ENCODE measurements around the gene LIFR.
A peak's percentile ranks its signal among the peaks of the same experiment; 100 is the strongest.

Gene LIFR

DNA sequence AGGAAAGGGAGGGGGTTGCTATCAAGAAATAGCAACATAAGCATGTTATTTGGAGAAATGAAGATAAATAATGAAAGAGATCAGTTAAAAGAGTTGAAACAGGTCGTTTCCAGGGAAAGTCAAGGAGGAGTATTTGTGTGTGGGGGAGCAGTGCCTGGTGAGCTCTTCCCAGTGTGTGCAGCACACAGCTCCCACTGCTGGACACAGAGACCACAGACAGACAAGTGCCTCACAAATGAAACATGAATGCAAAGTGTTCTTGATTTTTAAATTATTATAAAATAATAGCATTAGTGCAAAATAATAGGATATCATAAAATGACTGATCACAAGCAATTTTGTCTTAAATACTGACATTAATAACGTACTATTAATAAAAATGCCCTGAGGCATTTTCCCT is 40.8 kb downstream of the LIFR start:
- H3K27ac ChIP-seq: no peak overlapping the region
- TF ChIP-seq, protein P1, sequence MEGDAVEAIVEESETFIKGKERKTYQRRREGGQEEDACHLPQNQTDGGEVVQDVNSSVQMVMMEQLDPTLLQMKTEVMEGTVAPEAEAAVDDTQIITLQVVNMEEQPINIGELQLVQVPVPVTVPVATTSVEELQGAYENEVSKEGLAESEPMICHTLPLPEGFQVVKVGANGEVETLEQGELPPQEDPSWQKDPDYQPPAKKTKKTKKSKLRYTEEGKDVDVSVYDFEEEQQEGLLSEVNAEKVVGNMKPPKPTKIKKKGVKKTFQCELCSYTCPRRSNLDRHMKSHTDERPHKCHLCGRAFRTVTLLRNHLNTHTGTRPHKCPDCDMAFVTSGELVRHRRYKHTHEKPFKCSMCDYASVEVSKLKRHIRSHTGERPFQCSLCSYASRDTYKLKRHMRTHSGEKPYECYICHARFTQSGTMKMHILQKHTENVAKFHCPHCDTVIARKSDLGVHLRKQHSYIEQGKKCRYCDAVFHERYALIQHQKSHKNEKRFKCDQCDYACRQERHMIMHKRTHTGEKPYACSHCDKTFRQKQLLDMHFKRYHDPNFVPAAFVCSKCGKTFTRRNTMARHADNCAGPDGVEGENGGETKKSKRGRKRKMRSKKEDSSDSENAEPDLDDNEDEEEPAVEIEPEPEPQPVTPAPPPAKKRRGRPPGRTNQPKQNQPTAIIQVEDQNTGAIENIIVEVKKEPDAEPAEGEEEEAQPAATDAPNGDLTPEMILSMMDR (conservative IDR thresholded peaks at IDR 0.05): peak; percentile 73

DNA sequence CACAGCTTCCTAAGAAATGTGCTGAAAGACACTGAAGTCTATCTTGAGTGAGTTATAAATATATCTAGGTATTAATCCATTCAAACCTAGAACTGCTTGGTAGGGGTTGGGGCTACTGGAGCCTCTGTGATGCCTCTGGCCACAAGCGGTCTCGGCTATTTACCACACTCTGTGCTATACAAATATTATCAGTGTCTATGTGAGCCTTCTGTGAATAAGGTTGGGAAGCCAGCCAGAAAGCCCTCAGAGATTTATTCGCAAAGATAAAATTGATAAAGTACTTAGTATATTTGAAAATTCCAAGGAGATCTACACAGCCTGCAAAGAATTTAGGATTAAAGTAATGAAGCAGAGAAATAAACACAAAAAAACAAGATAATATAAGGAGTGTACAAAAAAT is 41.4 kb downstream of the LIFR start:
- no peak overlapping the region for H3K27ac ChIP-seq
- TF ChIP-seq, protein P1 (conservative IDR thresholded peaks at IDR 0.05): no peak

DNA sequence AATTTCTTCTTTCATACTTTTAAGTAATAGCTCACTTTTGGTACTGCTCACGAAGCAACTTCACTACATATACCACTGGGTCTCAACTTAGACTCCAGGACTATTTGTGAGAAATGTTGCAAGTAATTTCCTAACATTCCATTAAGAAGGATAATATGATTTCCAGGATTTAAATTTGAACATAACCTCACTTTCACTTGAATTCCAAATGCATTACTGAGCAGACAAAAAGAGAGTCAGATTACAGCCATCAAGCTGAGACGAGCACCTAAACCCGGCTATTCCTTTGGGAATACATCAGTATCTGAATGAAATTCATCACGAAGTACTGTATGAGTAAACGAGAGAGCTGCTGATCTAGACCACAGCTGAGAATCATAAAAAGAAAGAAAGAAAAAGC is 47.3 kb downstream of the LIFR start:
- TF ChIP-seq, protein P1 (conservative IDR thresholded peaks at IDR 0.05): no peak
- H3K27ac ChIP-seq: no peak overlapping the region

DNA sequence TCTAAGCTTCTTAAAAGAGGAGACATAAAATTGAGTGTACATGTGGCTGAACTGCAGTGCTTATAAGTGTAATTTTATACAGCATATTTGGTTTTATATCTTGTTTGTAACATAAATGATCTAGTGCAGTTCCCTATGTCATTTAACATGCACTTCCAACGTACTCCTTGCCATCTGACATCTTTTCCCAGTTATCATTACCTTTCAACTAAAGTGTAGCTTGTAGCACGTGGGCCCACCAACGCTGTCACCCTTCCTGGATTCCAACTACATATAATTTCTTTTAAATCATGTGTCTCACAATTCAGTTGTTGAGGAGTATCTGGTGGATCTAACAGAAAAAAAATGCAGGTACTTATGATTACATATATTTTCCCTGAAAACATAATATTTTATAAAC is 50.1 kb downstream of the LIFR start:
- no peak overlapping the region for H3K27ac ChIP-seq
- TF ChIP-seq, protein P1 (conservative IDR thresholded peaks at IDR 0.05): no peak

DNA sequence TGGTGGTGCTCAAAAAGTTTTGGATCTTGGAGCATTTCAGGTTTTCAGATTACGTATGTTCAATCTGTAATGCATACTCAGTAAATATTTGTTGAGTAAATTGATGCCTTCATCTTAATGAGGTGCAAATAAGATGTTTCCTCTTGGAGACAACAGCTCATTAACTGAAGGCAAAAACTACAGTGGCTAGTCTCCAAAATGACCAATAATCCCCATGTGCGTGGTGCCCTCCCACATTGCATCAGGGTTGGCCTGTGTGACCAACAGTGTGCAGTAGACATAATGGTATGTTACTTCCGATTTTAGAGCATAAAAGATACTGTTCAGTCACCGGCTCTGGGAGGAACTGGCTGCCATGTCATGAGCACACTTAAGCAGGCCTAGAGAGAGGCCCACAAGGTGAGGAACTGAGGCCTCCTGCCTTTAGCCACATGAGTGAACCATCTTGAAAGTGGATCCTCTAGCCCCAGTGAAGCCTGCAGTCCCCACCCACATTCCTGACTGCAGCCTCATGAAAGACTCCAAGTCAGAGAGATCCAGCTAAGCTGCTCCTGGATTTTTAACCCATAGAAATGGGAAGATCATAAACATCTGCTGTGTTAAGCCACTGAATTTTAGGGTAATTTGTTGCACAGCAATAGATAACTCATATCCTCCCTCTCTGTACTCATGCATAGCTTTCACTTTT is 55.7 kb downstream of the LIFR start:
- TF ChIP-seq, protein P1 (conservative IDR thresholded peaks at IDR 0.05): no peak
- no peak overlapping the region for H3K27ac ChIP-seq

DNA sequence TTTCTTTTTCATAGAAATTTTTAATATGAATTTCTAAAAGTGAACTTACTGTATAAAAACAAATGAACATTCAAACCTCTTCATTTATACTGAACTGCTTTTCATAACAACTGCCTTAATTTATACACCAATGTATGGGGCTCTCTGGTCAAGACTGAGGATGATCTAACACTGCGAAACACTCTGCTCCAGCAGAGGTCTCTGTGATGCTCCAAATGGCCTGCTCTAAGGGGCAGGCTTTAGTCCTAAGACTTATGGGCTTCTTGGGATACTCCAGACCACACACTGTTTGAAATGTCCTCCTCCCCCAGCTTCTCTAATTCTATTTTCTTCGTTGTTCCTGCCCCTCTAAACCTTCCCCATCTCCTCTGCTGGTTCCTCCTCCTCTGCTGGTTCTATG is 58.5 kb downstream of the LIFR start:
- TF ChIP-seq, protein P1 (conservative IDR thresholded peaks at IDR 0.05): peak; percentile 71
- no peak overlapping the region for H3K27ac ChIP-seq

DNA sequence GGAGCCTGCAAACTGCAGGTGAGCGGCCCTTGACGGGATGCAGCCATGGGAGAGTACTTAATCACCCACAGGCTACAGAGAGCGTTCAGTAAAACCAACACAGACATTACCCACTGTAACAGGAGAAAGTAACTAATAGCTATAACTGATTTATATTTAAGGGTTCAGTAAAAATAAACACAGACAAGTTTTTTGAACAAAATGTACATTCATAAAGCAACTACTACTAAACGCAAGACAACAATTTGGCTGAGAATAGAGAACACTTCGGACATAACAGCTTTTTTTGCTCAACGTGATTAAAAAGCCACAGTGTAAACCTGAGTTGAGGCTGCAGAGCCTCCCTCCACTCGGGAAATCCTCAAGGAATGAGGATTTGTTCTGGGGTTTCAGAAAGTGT is 61.7 kb downstream of the LIFR start:
- no peak overlapping the region for H3K27ac ChIP-seq
- TF ChIP-seq, protein P1 (conservative IDR thresholded peaks at IDR 0.05): no peak
